Measurements from ENCODE around the gene EPSTI1.

EPSTI1 gene

DNA sequence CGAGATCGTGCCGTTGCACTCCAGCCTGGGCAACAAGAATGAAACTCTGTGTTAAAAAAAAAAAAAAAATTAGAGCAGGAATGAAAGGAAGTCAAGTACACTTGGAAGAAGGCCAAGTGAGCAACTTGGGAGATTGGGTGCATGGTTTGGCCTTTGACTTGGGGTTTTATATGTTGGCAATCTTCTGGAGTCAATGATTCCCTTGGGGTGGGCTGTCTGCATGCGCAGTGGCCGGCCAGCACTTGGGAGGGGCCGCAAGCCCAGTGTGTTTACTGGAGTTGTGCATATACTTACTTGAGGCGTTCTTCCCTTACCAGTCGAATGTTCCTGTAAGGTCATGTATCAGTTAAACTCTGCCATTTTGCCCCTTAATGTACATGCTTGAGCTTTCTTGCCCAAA lies 106.7 kb downstream of the EPSTI1 start:
- DNase-seq (ENCODE audit: extremely low spot score): no peak
- POLR2A ChIA-PET: no interaction called here
- CTCF ChIA-PET: no interaction called here

DNA sequence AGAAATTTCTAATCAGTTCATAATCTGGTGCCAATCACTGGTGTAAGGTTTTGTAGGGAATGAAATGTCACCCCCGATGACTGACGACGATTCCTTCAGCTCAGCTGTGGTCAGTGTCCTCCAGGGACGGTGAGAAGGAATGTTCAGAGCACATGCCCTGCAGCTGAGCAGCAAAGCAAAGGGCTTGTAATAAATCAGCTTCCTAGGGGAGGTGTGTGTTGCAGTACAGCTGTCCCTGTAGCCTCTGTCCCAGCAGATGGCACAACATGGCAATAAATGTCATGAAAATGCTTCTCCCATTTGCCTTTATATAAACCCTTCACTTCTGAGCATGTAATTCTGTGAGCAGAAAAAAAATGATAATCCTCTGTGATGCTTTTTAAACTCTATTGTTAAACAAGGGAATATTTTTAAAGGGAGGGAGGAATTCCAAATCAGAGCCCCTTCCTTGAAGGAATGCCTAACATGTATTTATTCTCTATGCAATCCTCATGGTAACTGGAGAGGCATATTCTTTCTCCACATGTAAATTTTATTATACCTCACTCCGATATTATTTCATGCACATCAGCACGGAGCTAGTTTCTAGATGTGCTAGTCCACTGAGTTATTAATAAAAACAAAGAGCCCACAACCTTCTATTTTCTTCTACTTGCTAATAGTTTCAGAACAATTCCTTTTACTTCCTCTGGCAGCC lies 108.1 kb downstream of the EPSTI1 start:
- ChIA-PET CTCF (interaction anchor here (0.9 to 3.0 kb wide), 3 partner anchors 10 to 921 kb away, joined by 3 to 12 read pairs (median 3); no protein-coding TSS in a partner anchor), POLR2A (no interaction called here)
- no peak for DNase-seq (ENCODE audit: extremely low spot score)
- TF ChIP-seq, protein P1, sequence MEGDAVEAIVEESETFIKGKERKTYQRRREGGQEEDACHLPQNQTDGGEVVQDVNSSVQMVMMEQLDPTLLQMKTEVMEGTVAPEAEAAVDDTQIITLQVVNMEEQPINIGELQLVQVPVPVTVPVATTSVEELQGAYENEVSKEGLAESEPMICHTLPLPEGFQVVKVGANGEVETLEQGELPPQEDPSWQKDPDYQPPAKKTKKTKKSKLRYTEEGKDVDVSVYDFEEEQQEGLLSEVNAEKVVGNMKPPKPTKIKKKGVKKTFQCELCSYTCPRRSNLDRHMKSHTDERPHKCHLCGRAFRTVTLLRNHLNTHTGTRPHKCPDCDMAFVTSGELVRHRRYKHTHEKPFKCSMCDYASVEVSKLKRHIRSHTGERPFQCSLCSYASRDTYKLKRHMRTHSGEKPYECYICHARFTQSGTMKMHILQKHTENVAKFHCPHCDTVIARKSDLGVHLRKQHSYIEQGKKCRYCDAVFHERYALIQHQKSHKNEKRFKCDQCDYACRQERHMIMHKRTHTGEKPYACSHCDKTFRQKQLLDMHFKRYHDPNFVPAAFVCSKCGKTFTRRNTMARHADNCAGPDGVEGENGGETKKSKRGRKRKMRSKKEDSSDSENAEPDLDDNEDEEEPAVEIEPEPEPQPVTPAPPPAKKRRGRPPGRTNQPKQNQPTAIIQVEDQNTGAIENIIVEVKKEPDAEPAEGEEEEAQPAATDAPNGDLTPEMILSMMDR (IDR thresholded peaks at IDR 0.05; ENCODE audit: control extremely low read depth, extremely low read depth, low read depth, missing control alignments): no peak

More for the DNA sequence above, 106.7 kb downstream of the EPSTI1 start:
- TF ChIP-seq, protein P1 (IDR thresholded peaks at IDR 0.05; ENCODE audit: control extremely low read depth, extremely low read depth, low read depth, missing control alignments): no peak

DNA sequence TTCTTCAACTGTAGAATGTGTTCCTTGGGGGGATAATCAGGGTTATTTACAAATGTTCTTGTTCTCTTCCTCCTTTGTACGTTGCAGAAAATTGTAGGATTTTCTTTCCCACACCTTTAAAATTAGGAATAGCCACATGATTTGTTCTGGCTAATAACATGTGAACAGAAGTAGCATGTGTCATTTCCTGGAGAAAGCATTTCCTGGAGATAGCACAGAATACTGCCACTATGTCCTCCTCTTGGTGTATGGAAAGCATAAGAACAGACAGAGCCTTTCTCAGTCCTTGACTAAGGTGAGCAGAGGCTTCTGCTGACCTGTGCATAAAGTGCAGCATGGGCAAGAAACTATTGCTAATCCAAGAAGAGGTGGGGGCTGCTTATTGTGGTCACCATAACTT lies 108.9 kb downstream of the EPSTI1 start:
- DNase-seq (ENCODE audit: extremely low spot score): no peak
- CTCF ChIA-PET: interaction anchor here (1.2 to 3.0 kb wide), 3 partner anchors 9 to 87 kb away, joined by 3 to 12 read pairs (median 3); no protein-coding TSS in a partner anchor
- TF ChIP-seq, protein P1 (IDR thresholded peaks at IDR 0.05; ENCODE audit: control extremely low read depth, extremely low read depth, low read depth, missing control alignments): no peak
- POLR2A ChIA-PET: no interaction called here

DNA sequence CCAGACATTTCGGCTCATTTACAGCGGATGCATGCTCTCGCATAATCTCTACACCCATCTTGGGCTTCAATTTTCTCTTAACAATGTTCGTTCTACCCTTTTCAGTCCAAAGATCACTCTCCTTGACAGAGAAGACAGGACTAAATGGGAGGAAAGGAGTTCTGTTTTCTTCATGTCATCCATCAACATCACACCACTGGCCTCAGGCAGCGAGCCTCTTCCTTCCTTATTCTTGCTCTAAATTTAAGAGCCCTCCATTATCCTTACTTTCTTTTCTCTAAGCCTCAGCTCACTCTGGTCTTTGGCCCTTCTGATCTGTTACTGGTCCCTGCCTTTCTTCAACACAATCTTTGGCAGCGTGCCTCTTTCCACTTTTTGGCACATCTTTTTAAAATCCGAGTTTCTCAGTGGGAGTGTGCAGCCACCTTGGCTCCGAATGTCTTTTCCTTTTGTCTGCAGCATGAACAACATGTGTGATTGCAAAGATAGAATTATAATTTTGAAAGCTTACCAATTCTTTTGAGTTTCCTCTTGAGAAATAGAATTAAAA lies 111.9 kb downstream of the EPSTI1 start:
- DNase-seq (ENCODE audit: extremely low spot score): no peak
- ChIA-PET CTCF (interaction anchor here (0.9 kb wide), 1 partner anchor 20 kb away, joined by 3 read pairs; no protein-coding TSS in a partner anchor), POLR2A (no interaction called here)
- TF ChIP-seq, protein P1 (IDR thresholded peaks at IDR 0.05; ENCODE audit: control extremely low read depth, extremely low read depth, low read depth, missing control alignments): no peak

DNA sequence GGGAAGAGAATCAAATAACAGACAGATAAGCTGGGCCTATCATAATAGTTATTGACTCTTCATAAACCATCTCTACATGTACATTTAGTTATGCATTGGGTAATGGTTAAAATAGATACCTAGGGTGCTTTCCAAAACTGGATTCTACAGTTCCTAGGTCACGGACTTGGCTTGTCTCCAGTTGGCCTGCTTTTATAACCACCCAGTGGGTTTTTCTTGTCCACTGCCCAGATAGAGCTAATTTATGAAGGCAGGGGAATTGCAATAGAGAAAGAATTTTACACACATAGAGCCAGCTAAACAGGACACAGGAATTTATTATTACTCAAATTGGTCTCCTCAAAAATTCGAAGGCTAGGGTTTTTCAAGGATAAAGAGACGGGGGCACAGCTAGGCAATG lies 113.3 kb downstream of the EPSTI1 start:
- CTCF ChIA-PET: no interaction called here
- POLR2A ChIA-PET: no interaction called here
- no peak for DNase-seq (ENCODE audit: extremely low spot score)
- TF ChIP-seq, protein P1 (IDR thresholded peaks at IDR 0.05; ENCODE audit: control extremely low read depth, extremely low read depth, low read depth, missing control alignments): no peak

DNA sequence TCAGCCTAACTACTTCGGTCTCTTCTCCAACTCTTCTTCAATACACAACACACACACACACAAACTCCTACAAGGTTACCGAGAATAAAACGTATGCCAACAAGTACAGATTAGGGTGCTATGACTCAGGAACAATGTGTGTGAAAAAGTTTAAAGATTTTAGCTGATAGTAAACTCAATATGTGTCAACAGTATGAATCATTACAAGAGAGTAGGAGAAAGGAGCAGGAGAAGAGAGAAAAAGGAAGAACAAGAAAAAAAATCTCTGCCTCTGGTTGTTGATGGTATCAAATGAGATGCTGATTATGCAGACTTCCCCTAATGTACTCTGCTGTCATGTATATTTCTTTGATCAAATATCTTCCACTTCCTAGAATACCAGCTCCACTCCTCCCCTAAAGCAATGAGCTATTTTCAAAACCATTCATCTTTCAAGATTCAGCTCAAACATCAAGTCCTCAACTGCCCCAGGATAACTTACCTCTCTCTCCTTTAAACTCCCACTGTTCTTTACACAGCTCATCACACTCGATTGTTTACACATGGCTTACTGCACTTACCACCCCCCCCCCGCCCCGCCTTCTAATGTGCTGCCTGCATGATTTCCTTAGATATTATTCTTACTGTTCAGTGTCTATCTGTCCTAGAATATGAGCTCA lies 115.0 kb downstream of the EPSTI1 start:
- ChIA-PET CTCF (interaction anchor here (0.7 to 1.6 kb wide), 6 partner anchors 9 to 115 kb away, joined by 3 to 6 read pairs (median 4); partner anchors contain the start of gene EPSTI1), POLR2A (no interaction called here)
- DNase-seq (ENCODE audit: extremely low spot score): no peak
- TF ChIP-seq, protein P1 (IDR thresholded peaks at IDR 0.05; ENCODE audit: control extremely low read depth, extremely low read depth, low read depth, missing control alignments): no peak
